ENCODE measurements around the gene NFYA. TPM values are rescaled to one million over a fixed set of nuclear protein-coding genes. Genes with fewer than 3 reads are reported as not detected.

NFYA gene
- total and polyA plus RNA-seq, 2 of the 13 experiments (the other 11 are each of a cell fraction or from before 2014, with no cell fraction given), result 16.0 to 22.9 TPM

- TF ChIP-seq TIGD3 (CRISPR knock-in tag; IDR thresholded peaks at IDR 0.05; ENCODE audit: borderline replicate concordance) (no peak), ELF1 (CRISPR knock-in tag; IDR thresholded peaks at IDR 0.05) (peak; percentile 41; the same call in 1 of the 2 replicates), ZNF501 (CRISPR knock-in tag; IDR thresholded peaks at IDR 0.05) (0 out of 2 replicates have a peak, but pooled peaks have one; percentile 2), ZSCAN21 (CRISPR knock-in tag; IDR thresholded peaks at IDR 0.05; ENCODE audit: borderline replicate concordance) (peak; percentile 54; the same call in 1 of the 2 replicates), NR3C1 (CRISPR knock-in tag; IDR thresholded peaks at IDR 0.05) (no peak), NFKB2 (CRISPR knock-in tag; IDR thresholded peaks at IDR 0.05; ENCODE audit: borderline replicate concordance) (peak; percentile 80; the same call in 1 of the 2 replicates), ARID4A (CRISPR knock-in tag; IDR thresholded peaks at IDR 0.05; ENCODE audit: borderline replicate concordance) (peak; percentile 80), HBP1 (CRISPR knock-in tag; IDR thresholded peaks at IDR 0.05; ENCODE audit: low read depth) (peak; percentile 9), IRX3 (CRISPR knock-in tag; IDR thresholded peaks at IDR 0.05; ENCODE audit: borderline replicate concordance, low read depth) (0 out of 2 replicates have a peak, but pooled peaks have one; percentile 43), HES4 (CRISPR knock-in tag; IDR thresholded peaks at IDR 0.05; ENCODE audit: borderline replicate concordance) (no peak; the same call in 1 of the 2 replicates), JUNB (CRISPR knock-in tag; IDR thresholded peaks at IDR 0.05; ENCODE audit: borderline replicate concordance) (no peak), CBX2 (IDR thresholded peaks at IDR 0.05; ENCODE audit: low read depth, low read length) (no peak), CBX2 (CRISPR knock-in tag; IDR thresholded peaks at IDR 0.05; ENCODE audit: low read depth) (no peak), ZBED4 (CRISPR knock-in tag; IDR thresholded peaks at IDR 0.05; ENCODE audit: borderline replicate concordance) (peak; percentile 94; the same call in 1 of the 2 replicates)
Measured at GRCh38 chr6:41073203-41073967, 611 bp downstream of the NFYA start (continued).
